CD14-positive monocyte (primary cell): ENCODE data around the gene FIBIN. TPM values are rescaled to one million over a fixed set of nuclear protein-coding genes. Genes with fewer than 3 reads are reported as not detected.

ENCODE experiments used
- DNase-seq, 3 donors: peaks; one replicate each; pipeline ENCODE4 v3.0.0-alpha.2; 2011 to 2022
- H2AFZ ChIP-seq: 2 replicates; pipeline ENCODE4 v1.6.0; 2012; ENCODE audit warnings: mild to moderate bottlenecking, low read depth, low read length, inconsistent platforms; ENCODE audit not compliant: insufficient read depth, poor library complexity, severe bottlenecking
- H3K27ac ChIP-seq, 2 donors: 1 replicate in 1 of 2; 2 replicates in 1 of 2; pipeline ENCODE4 v1.5.1; 2012 to 2013; ENCODE audit warnings: low read length in 2 of 2, control low read depth in 1 of 2, inconsistent platforms in 1 of 2, low read depth in 1 of 2, mild to moderate bottlenecking in 1 of 2
- H3K27me3 ChIP-seq, 2 donors: one replicate each; pipeline versions ENCODE4 v1.6.0 to v1.6.1; 2011 to 2013; ENCODE audit warnings: low read length in 2 of 2; ENCODE audit not compliant: control insufficient read depth in 2 of 2, insufficient read depth in 2 of 2
- H3K36me3 ChIP-seq, 2 donors: replicated peaks in 1 of 2; 1 replicate in 1 of 2; 2 replicates in 1 of 2; pipeline versions ENCODE4 v1.5.1 to v1.6.1; 2012 to 2013; ENCODE audit warnings: low read length in 2 of 2, control low read depth in 1 of 2, inconsistent platforms in 1 of 2, mild to moderate bottlenecking in 1 of 2; ENCODE audit not compliant: insufficient read depth in 2 of 2, control insufficient read depth in 1 of 2
- H3K4me1 ChIP-seq, 2 donors: 1 replicate in 1 of 2; 2 replicates in 1 of 2; pipeline versions ENCODE4 v1.5.1 to v1.6.1; 2012 to 2013; ENCODE audit warnings: low read length in 2 of 2, control low read depth in 1 of 2, inconsistent platforms in 1 of 2, mild to moderate bottlenecking in 1 of 2, moderate library complexity in 1 of 2; ENCODE audit not compliant: insufficient read depth in 2 of 2, control insufficient read depth in 1 of 2
- H3K4me2 ChIP-seq: replicated peaks from 2 replicates; pipeline ENCODE3; 2012; ENCODE audit warnings: low read length, moderate library complexity, mild to moderate bottlenecking; ENCODE audit not compliant: poor library complexity, severe bottlenecking; ENCODE audit errors: extremely low read depth
- H3K4me3 ChIP-seq, 3 experiments: fragments of 200-600 bp in 1 of 3; sonication (generic) in 1 of 3; replicated peaks in 1 of 3; 1 replicate in 2 of 3; 2 replicates in 1 of 3; pipeline ENCODE4 v1.5.1; 2011 to 2013; ENCODE audit warnings: low read length in 3 of 3, mild to moderate bottlenecking in 3 of 3, control low read depth in 2 of 3, low read depth in 2 of 3, inconsistent platforms in 1 of 3, moderate library complexity in 1 of 3
- H3K79me2 ChIP-seq: 2 replicates; pipeline ENCODE4 v1.6.0; 2012; ENCODE audit warnings: mild to moderate bottlenecking, control low read depth, inconsistent platforms, low read length, moderate library complexity; ENCODE audit not compliant: insufficient read depth
- H3K9ac ChIP-seq: 2 replicates; pipeline ENCODE4 v1.6.0; 2017; ENCODE audit warnings: low read length, mild to moderate bottlenecking; ENCODE audit not compliant: insufficient read depth, poor library complexity, severe bottlenecking
- H3K9me3 ChIP-seq, 2 donors: replicated peaks in 1 of 2; 1 replicate in 1 of 2; 2 replicates in 1 of 2; pipeline versions ENCODE4 v1.5.1 to v1.6.1; 2012 to 2013; ENCODE audit warnings: low read length in 2 of 2, control low read depth in 1 of 2; ENCODE audit not compliant: control insufficient read depth in 1 of 2, insufficient read depth in 1 of 2
- H4K20me1 ChIP-seq: 2 replicates; pipeline ENCODE4 v1.6.0; 2012; ENCODE audit warnings: mild to moderate bottlenecking, low read length, control low read depth, moderate library complexity; ENCODE audit not compliant: insufficient read depth
- H3K27ac Mint-ChIP-seq, 7 donors: one replicate each; pipeline ENCODE4 v1.8.0; 2020; ENCODE audit warnings: mild to moderate bottlenecking in 7 of 7, mixed read lengths in 7 of 7, moderate library complexity in 6 of 7, inconsistent platforms in 2 of 7
- H3K27me3 Mint-ChIP-seq, 3 donors: one replicate each; pipeline ENCODE4 v1.8.0; 2021 to 2022; ENCODE audit warnings: low read depth in 3 of 3, mild to moderate bottlenecking in 3 of 3, mixed read lengths in 3 of 3, moderate library complexity in 3 of 3, inconsistent platforms in 1 of 3
- H3K36me3 Mint-ChIP-seq, 2 donors: one replicate each; pipeline ENCODE4 v1.8.0; 2020; ENCODE audit warnings: mixed read lengths in 2 of 2, inconsistent platforms in 1 of 2, mild to moderate bottlenecking in 1 of 2
- H3K4me1 Mint-ChIP-seq: one replicate; pipeline ENCODE4 v1.8.0; 2020; ENCODE audit warnings: mild to moderate bottlenecking, mixed read lengths
- H3K4me3 Mint-ChIP-seq, 2 donors: one replicate each; pipeline ENCODE4 v1.8.0; 2020; ENCODE audit warnings: mild to moderate bottlenecking in 2 of 2, mixed read lengths in 2 of 2, moderate library complexity in 1 of 2
- H3K9me3 Mint-ChIP-seq, 7 donors: one replicate each; pipeline ENCODE4 v1.8.0; 2020 to 2022; ENCODE audit warnings: mixed read lengths in 7 of 7, mild to moderate bottlenecking in 6 of 7, moderate library complexity in 6 of 7, inconsistent platforms in 2 of 7
- WGBS: methylation state at CpG from one replicate; pipeline ENCODE4 v1.1.5; 2013; ENCODE audit warnings: missing lambda C conversion rate; ENCODE audit not compliant: insufficient coverage; 5-methylcytosine and 5-hydroxymethylcytosine counted together
- intact Hi-C, 2 donors: fragments of 100-400 bp; cut with micrococcal nuclease; formaldehyde crosslinking; loops; one replicate each; pipeline versions ENCODE4 v1.15.0 to v1.15.1; 2023
- polyA plus RNA-seq, 3 donors: library from polyadenylated mRNA; depleted of rRNA in 1 of 3; unstranded in 2 of 3; stranded (reverse) in 1 of 3; fragments of 300-500 nt in 2 of 3; fragments of >200 nt in 1 of 3; fragmentation: Illumina TruSeq in 2 of 3; gene quantifications; 1 replicate in 2 of 3; 2 replicates in 1 of 3; pipeline ENCODE4 v1.2.3, GENCODE V29; 2012 to 2021
- TF ChIP-seq, protein P1 (sequence below): fragments of 200-600 bp; IDR thresholded peaks from one replicate; pipeline ENCODE4 v1.8.0; 2022; ENCODE audit warnings: antibody characterized with exemption, mild to moderate bottlenecking

Gene FIBIN
- polyA plus RNA-seq, 3 donors = not detected

DNA sequence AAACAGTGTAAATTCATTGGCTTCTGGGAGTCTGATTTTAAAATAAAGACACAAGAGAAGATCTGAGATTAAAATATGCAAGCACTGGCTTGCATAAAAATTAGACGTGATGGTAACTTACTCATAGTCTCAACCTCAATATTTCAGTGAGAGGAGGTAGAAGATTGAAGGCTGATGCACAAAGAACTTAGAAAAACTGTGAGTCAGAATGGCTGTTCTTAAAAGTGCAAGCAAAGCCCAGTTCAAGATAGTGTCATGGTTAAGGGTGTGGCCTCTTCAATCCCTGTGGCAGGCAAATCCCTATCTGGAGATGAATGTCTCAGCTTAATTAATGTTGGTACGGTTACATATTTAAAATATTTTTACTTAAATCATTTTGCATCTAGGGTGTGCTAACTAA lies 33.6 kb upstream of the FIBIN start:
- Histone ChIP-seq H4K20me1 (no peaks in the 10 kb centered on the region), H3K4me2 (no peak overlapping the region), H3K9me3 (peaks cover 3 to 7% of the 10 kb centered on the region in 2 donors), H3K27ac (no peak overlapping the region), H3K4me3 (no peak overlapping the region), H3K79me2 (no peaks in the 10 kb centered on the region), H3K36me3 (no peaks in the 10 kb centered on the region), H3K4me1 (no peaks in the 10 kb centered on the region), H3K27me3 (no peaks in the 10 kb centered on the region), H2AFZ (no peak overlapping the region), H3K9ac (no peak overlapping the region)
- Mint-ChIP-seq H3K27ac (no peak overlapping the region), H3K4me3 (no peak overlapping the region), H3K27me3 (no peaks in the 10 kb centered on the region), H3K36me3 (no peaks in the 10 kb centered on the region), H3K4me1 (no peaks in the 10 kb centered on the region), H3K9me3 (peaks cover 0 to 12% (median 6%) of the 10 kb centered on the region in 7 donors)
- WGBS = no CpG with 5 or more reads among the region's 2 CpGs
- DNase-seq = no peak
- intact Hi-C loops = no loop called here
- TF ChIP-seq, protein P1, sequence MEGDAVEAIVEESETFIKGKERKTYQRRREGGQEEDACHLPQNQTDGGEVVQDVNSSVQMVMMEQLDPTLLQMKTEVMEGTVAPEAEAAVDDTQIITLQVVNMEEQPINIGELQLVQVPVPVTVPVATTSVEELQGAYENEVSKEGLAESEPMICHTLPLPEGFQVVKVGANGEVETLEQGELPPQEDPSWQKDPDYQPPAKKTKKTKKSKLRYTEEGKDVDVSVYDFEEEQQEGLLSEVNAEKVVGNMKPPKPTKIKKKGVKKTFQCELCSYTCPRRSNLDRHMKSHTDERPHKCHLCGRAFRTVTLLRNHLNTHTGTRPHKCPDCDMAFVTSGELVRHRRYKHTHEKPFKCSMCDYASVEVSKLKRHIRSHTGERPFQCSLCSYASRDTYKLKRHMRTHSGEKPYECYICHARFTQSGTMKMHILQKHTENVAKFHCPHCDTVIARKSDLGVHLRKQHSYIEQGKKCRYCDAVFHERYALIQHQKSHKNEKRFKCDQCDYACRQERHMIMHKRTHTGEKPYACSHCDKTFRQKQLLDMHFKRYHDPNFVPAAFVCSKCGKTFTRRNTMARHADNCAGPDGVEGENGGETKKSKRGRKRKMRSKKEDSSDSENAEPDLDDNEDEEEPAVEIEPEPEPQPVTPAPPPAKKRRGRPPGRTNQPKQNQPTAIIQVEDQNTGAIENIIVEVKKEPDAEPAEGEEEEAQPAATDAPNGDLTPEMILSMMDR = no peak

DNA sequence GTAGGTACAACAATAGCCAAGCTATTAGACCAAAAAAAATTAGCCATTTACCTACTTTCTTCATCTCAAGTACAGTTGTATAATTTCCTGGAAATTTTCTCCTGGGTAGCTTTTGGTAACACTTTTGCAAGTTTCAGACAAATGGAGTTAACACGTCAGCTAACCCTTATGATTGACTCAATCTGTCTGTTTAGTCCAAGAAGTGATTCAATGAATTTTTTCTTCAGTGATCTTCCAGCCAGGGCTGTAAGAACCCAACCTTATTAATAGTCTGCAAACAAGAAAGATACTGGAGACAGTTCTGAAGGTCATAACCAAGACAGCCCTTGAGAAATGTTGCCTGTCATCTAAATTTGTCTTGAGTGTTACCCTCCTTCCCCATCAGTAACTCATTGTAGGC lies 30.1 kb upstream of the FIBIN start:
- WGBS = 83% methylated on average over 1 of the region's 1 CpG
- Mint-ChIP-seq H3K27me3 (peaks cover 0 to 2% (median 0%) of the 10 kb centered on the region in 3 donors), H3K4me1 (no peaks in the 10 kb centered on the region), H3K36me3 (no peaks in the 10 kb centered on the region), H3K27ac (no peak overlapping the region), H3K4me3 (no peak overlapping the region), H3K9me3 (peaks cover 0 to 12% (median 5%) of the 10 kb centered on the region in 7 donors)
- no peaks in the 10 kb centered on the region for H3K79me2 ChIP-seq
- intact Hi-C loops = no loop called here
- TF ChIP-seq, protein P1 = no peak
- H3K27me3 ChIP-seq = no peaks in the 10 kb centered on the region
- H2AFZ ChIP-seq = no peak overlapping the region
- no peak overlapping the region for H3K4me2 ChIP-seq
- no peaks in the 10 kb centered on the region for H3K4me1 ChIP-seq
- H3K36me3 ChIP-seq = no peaks in the 10 kb centered on the region
- H4K20me1 ChIP-seq = no peaks in the 10 kb centered on the region
- no peak overlapping the region for H3K9ac ChIP-seq
- peaks cover 3 to 7% of the 10 kb centered on the region in 2 donors for H3K9me3 ChIP-seq
- H3K27ac ChIP-seq = no peak overlapping the region
- no peak for DNase-seq
- H3K4me3 ChIP-seq = no peak overlapping the region
